Muscle layer of duodenum (tissue), 2 donors: ENCODE measurements around the gene ICAM1.

ENCODE experiments used
- H3K27ac ChIP-seq: one replicate; pipeline ENCODE4 v1.7.0; 2013; ENCODE audit warnings: mild to moderate bottlenecking, low read length
- H3K27me3 ChIP-seq: one replicate; pipeline ENCODE4 v1.7.0; 2013; ENCODE audit warnings: low read depth, mild to moderate bottlenecking, control low read depth, low read length
- H3K36me3 ChIP-seq, 2 donors: one replicate each; pipeline ENCODE4 v1.7.0; 2013; ENCODE audit warnings: low read length in 2 of 2, control low read depth in 1 of 2, mild to moderate bottlenecking in 1 of 2; ENCODE audit not compliant: insufficient read depth in 2 of 2, control insufficient read depth in 1 of 2
- H3K4me1 ChIP-seq, 2 donors: one replicate each; pipeline ENCODE4 v1.7.0; 2013; ENCODE audit warnings: low read length in 2 of 2, mild to moderate bottlenecking in 2 of 2, control low read depth in 1 of 2, moderate library complexity in 1 of 2; ENCODE audit not compliant: insufficient read depth in 2 of 2, control insufficient read depth in 1 of 2
- H3K4me3 ChIP-seq, 2 donors: one replicate each; pipeline ENCODE4 v1.7.0; 2013; ENCODE audit warnings: low read length in 2 of 2, low read depth in 1 of 2, mild to moderate bottlenecking in 1 of 2
- H3K9me3 ChIP-seq, 2 donors: one replicate each; pipeline ENCODE4 v1.7.0; 2013; ENCODE audit warnings: low read length in 2 of 2, control low read depth in 1 of 2, mild to moderate bottlenecking in 1 of 2; ENCODE audit not compliant: control insufficient read depth in 1 of 2
- donor health status: healthy.

ICAM1 gene

GRCh38 chr19:10289836-10290356, 19.0 kb downstream of the ICAM1 start, which contains the start of gene ICAM5:
Gene ICAM5, plus strand, starts transcription at chr19:10289952. Its CDS starts 92 bp downstream, at chr19:10290044.
- Histone ChIP-seq H3K9me3 (no peaks in the 10 kb centered on the region), H3K27me3 (peaks cover 70% of the 10 kb centered on the region), H3K4me1 (peaks cover 5 to 73% of the 10 kb centered on the region in 2 donors), H3K4me3 (peak within 1 kb of the TSS; percentile 16 to 60), H3K27ac (no peak within 1 kb of the TSS), H3K36me3 (peaks cover 10 to 12% of the 10 kb centered on the region in 2 donors)

- Histone ChIP-seq H3K27ac (no peak overlapping the region), H3K27me3 (peaks cover 75% of the 10 kb centered on the region), H3K4me3 (peak overlapping the region in 1 of 2 donors; percentile 60), H3K4me1 (peaks cover 5 to 79% of the 10 kb centered on the region in 2 donors), H3K36me3 (peaks cover 4 to 6% of the 10 kb centered on the region in 2 donors), H3K9me3 (no peaks in the 10 kb centered on the region)
Observed at GRCh38 chr19:10290357-10290875, 19.5 kb downstream of the ICAM1 start.

DNA sequence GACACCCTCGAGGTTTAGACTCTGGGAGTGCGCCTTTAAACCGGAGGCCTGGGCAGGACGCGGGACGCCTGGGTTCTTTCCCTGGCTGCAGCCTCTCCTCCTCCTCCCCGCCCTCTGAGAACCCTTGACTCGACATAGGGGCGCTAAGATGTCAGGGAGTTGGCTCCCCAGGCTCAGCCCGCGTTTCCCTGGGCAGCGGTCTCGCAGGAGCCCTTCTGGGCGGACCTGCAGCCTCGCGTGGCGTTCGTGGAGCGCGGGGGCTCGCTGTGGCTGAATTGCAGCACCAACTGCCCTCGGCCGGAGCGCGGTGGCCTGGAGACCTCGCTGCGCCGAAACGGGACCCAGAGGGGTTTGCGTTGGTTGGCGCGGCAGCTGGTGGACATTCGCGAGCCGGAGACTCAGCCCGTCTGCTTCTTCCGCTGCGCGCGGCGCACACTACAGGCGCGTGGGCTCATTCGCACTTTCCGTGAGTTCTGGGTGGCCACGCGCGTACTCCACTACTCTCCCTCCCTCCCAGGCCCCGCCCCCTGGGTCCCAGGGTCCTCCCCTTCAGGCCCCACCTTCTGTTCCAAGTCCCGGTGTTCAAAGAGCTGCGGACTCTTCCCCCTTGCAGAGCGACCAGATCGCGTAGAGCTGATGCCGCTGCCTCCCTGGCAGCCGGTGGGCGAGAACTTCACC, 20.1 kb downstream of the ICAM1 start:
- no peak overlapping the region for H3K27ac ChIP-seq
- no peaks in the 10 kb centered on the region for H3K9me3 ChIP-seq
- peaks cover 5 to 83% of the 10 kb centered on the region in 2 donors for H3K4me1 ChIP-seq
- peaks cover 81% of the 10 kb centered on the region for H3K27me3 ChIP-seq
- peak overlapping the region; percentile 47 to 60 for H3K4me3 ChIP-seq
- peaks cover 0 to under 1% of the 10 kb centered on the region in 2 donors for H3K36me3 ChIP-seq

DNA sequence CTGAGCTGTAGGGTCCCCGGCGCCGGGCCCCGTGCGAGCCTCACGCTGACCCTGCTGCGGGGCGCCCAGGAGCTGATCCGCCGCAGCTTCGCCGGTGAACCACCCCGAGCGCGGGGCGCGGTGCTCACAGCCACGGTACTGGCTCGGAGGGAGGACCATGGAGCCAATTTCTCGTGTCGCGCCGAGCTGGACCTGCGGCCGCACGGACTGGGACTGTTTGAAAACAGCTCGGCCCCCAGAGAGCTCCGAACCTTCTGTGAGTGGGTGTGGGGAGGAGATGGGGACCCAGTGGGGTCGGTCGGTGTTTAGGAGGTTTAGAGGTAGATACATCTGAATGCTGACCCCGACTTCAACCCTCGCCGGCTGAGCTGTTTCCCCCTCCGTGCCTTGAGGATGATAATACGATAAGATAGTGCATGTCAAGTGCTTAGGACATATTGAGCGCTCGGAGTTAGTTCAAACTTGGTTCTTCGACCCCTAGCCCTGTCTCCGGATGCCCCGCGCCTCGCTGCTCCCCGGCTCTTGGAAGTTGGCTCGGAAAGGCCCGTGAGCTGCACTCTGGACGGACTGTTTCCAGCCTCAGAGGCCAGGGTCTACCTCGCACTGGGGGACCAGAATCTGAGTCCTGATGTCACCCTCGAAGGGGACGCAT, 20.8 kb downstream of the ICAM1 start:
- no peaks in the 10 kb centered on the region for H3K9me3 ChIP-seq
- peaks cover 5 to 80% of the 10 kb centered on the region in 2 donors for H3K4me1 ChIP-seq
- peak overlapping the region; percentile 47 to 60 for H3K4me3 ChIP-seq
- no peak overlapping the region for H3K27ac ChIP-seq
- H3K27me3 ChIP-seq: peaks cover 83% of the 10 kb centered on the region
- no peaks in the 10 kb centered on the region for H3K36me3 ChIP-seq

GRCh38 chr19:10292206-10292788, 21.4 kb downstream of the ICAM1 start:
- Histone ChIP-seq H3K36me3 (no peaks in the 10 kb centered on the region), H3K4me3 (peak overlapping the region; percentile 47 to 60), H3K27ac (no peak overlapping the region), H3K4me1 (peaks cover 5 to 73% of the 10 kb centered on the region in 2 donors), H3K27me3 (peaks cover 83% of the 10 kb centered on the region), H3K9me3 (no peaks in the 10 kb centered on the region)

GRCh38 chr19:10292789-10293636, 22.1 kb downstream of the ICAM1 start:
- Histone ChIP-seq H3K4me1 (peaks cover 5 to 66% of the 10 kb centered on the region in 2 donors), H3K9me3 (no peaks in the 10 kb centered on the region), H3K36me3 (no peaks in the 10 kb centered on the region), H3K27ac (no peak overlapping the region), H3K27me3 (peaks cover 76% of the 10 kb centered on the region), H3K4me3 (peak overlapping the region; percentile 21 to 60)

DNA sequence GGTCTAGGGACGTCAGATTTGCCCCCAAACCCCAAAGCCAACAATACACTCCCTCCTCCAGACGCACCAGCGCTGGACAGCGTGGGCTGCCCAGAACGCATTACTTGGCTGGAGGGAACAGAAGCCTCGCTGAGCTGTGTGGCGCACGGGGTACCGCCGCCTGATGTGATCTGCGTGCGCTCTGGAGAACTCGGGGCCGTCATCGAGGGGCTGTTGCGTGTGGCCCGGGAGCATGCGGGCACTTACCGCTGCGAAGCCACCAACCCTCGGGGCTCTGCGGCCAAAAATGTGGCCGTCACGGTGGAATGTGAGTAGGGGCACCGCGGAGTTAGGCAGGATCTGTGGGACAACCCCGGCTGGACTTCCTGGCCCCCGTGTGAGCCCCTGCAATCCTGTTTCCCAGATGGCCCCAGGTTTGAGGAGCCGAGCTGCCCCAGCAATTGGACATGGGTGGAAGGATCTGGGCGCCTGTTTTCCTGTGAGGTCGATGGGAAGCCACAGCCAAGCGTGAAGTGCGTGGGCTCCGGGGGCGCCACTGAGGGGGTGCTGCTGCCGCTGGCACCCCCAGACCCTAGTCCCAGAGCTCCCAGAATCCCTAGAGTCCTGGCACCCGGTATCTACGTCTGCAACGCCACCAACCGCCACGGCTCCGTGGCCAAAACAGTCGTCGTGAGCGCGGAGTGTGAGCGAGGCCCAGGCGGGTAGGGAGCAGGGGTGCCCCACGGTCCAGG, 22.9 kb downstream of the ICAM1 start:
- Histone ChIP-seq H3K4me1 (peaks cover 5 to 60% of the 10 kb centered on the region in 2 donors), H3K36me3 (no peaks in the 10 kb centered on the region), H3K27ac (no peak overlapping the region), H3K9me3 (no peaks in the 10 kb centered on the region), H3K27me3 (peaks cover 71% of the 10 kb centered on the region), H3K4me3 (no peak overlapping the region)

GRCh38 chr19:10294368-10294697, 23.4 kb downstream of the ICAM1 start:
- Histone ChIP-seq H3K4me1 (peaks cover 5 to 55% of the 10 kb centered on the region in 2 donors), H3K9me3 (no peaks in the 10 kb centered on the region), H3K27me3 (peaks cover 66% of the 10 kb centered on the region), H3K27ac (no peak overlapping the region), H3K36me3 (no peaks in the 10 kb centered on the region), H3K4me3 (no peak overlapping the region)

GRCh38 chr19:10295305-10295846, 24.5 kb downstream of the ICAM1 start:
- H3K9me3 ChIP-seq: no peaks in the 10 kb centered on the region
- H3K27me3 ChIP-seq: peaks cover 58% of the 10 kb centered on the region
- no peak overlapping the region for H3K27ac ChIP-seq
- peaks cover under 1 to 44% of the 10 kb centered on the region in 2 donors for H3K4me1 ChIP-seq
- peak overlapping the region; percentile 46 to 57 for H3K4me3 ChIP-seq
- H3K36me3 ChIP-seq: no peaks in the 10 kb centered on the region
